Hepatocyte (in vitro differentiated cells): Measurements from ENCODE around the gene TTR. TPM values are rescaled to one million over a fixed set of nuclear protein-coding genes. Genes with fewer than 3 reads are reported as not detected.

Source experiments
- DNase-seq: peaks from one replicate; pipeline ENCODE4 v3.0.0-alpha.2; 2016; ENCODE audit warnings: low spot score
- H2AFZ ChIP-seq: fragments of 200-600 bp; sonication (generic); 2 replicates; pipeline ENCODE4 v1.6.0; 2016; ENCODE audit warnings: antibody characterized with exemption, mild to moderate bottlenecking
- H3K27ac ChIP-seq: fragments of 200-600 bp; sonication (generic); 2 replicates; pipeline ENCODE4 v1.5.1; 2016; ENCODE audit warnings: mild to moderate bottlenecking
- H3K27me3 ChIP-seq: fragments of 200-600 bp; sonication (generic); 2 replicates; pipeline ENCODE4 v1.6.1; 2016
- H3K36me3 ChIP-seq: fragments of 200-600 bp; sonication (generic); replicated peaks from 2 replicates; pipeline ENCODE4 v1.5.1; 2016; ENCODE audit warnings: low read depth; ENCODE audit not compliant: insufficient read depth
- H3K4me1 ChIP-seq: fragments of 200-600 bp; sonication (generic); 2 replicates; pipeline ENCODE4 v1.5.1; 2016; ENCODE audit warnings: mild to moderate bottlenecking, moderate library complexity; ENCODE audit not compliant: insufficient read depth
- H3K4me2 ChIP-seq: fragments of 200-600 bp; sonication (generic); 2 replicates; pipeline ENCODE4 v1.6.0; 2016
- H3K4me3 ChIP-seq: fragments of 200-600 bp; sonication (generic); 2 replicates; pipeline ENCODE4 v1.5.1; 2016; ENCODE audit warnings: mild to moderate bottlenecking
- H3K79me2 ChIP-seq: fragments of 200-600 bp; sonication (generic); 2 replicates; pipeline ENCODE4 v1.6.0; 2017; ENCODE audit warnings: mild to moderate bottlenecking
- H3K9me2 ChIP-seq: fragments of 200-600 bp; sonication (generic); replicated peaks from 2 replicates; pipeline ENCODE4 v1.6.0; 2017; ENCODE audit warnings: mild to moderate bottlenecking; ENCODE audit not compliant: insufficient read depth
- H3K9me3 ChIP-seq: fragments of 200-600 bp; sonication (generic); 2 replicates; pipeline ENCODE4 v1.5.1; 2016; ENCODE audit warnings: low read depth, mild to moderate bottlenecking
- H4K20me1 ChIP-seq: fragments of 200-600 bp; sonication (generic); 2 replicates; pipeline ENCODE4 v1.6.0; 2016; ENCODE audit warnings: mild to moderate bottlenecking; ENCODE audit not compliant: insufficient read depth, poor library complexity, severe bottlenecking
- CTCF ChIP-seq: fragments of 200-600 bp; sonication (generic); IDR thresholded peaks from 2 replicates; pipeline ENCODE4 v1.5.1; 2016; ENCODE audit warnings: antibody characterized with exemption, mild to moderate bottlenecking; ENCODE audit not compliant: poor library complexity
- EZH2 ChIP-seq: fragments of 200-600 bp; sonication (generic); IDR thresholded peaks from 2 replicates; pipeline ENCODE4 v1.6.1; 2016; ENCODE audit warnings: antibody characterized with exemption, mild to moderate bottlenecking, borderline replicate concordance
- EZH2phosphoT487 ChIP-seq: fragments of 200-600 bp; sonication (generic); IDR thresholded peaks from one replicate; pipeline ENCODE4 v1.6.1; 2018; ENCODE audit warnings: antibody characterized with exemption, mild to moderate bottlenecking, low read depth, moderate library complexity; ENCODE audit not compliant: unreplicated experiment, severe bottlenecking
- WGBS: methylation state at CpG from one replicate; pipeline ENCODE4 v1.1.6; 2016; ENCODE audit warnings: low lambda C conversion rate; ENCODE audit errors: missing lambda C conversion rate; 5-methylcytosine and 5-hydroxymethylcytosine counted together
- polyA plus RNA-seq: library from polyadenylated mRNA; unstranded; fragments of >200 nt; fragmentation: Nextera tagmentation; extraction: Ambion mirVana; gene quantifications from 2 replicates; pipeline ENCODE4 v1.2.1, GENCODE V29; 2016
- total RNA-seq: library from RNA; depleted of rRNA; stranded (reverse); fragments of >200 nt; gene quantifications from 2 replicates; pipeline ENCODE4 v1.2.3, GENCODE V29; 2014

The TTR gene
- total and polyA plus RNA-seq, 2 experiments from 2014 or later = 2,638 to 4,943 TPM

DNA sequence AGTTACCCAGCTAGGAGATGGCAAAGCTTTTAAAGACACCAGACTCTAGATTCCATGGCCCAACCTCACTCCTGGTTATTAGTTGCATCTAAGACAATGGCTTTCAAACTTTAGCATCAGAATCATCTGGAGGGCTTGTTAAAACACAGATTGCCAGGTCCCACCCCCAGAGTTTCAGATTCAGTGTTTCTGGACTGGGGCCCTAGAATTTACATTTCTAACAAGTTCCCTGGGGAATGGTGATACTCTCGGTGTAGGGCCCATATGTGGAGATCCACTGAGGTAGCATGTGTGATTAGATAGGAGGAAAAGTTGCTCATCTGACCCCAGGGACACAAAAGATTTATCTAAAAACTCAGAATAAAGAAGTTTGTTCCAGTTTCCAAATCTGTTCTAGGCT is 14.5 kb upstream of the TTR start:
- Histone ChIP-seq H3K9me3 (no peaks in the 10 kb centered on the region), H3K27ac (no peak overlapping the region), H3K79me2 (no peaks in the 10 kb centered on the region), H3K36me3 (no peaks in the 10 kb centered on the region), H3K27me3 (no peaks in the 10 kb centered on the region), H4K20me1 (no peaks in the 10 kb centered on the region), H3K9me2 (no peaks in the 10 kb centered on the region), H3K4me1 (peaks cover 4% of the 10 kb centered on the region), H2AFZ (no peak overlapping the region), H3K4me2 (no peak overlapping the region), H3K4me3 (no peak overlapping the region)
- DNase-seq = no peak
- TF ChIP-seq CTCF (no peak), EZH2phosphoT487 (no peak), EZH2 (no peak)
- 91% methylated on average over 1 of the region's 1 CpG for WGBS

GRCh38 chr18:31578126-31578525 is 13.6 kb upstream of the TTR start:
- Histone ChIP-seq H3K4me3 (no peak overlapping the region), H4K20me1 (no peaks in the 10 kb centered on the region), H3K36me3 (no peaks in the 10 kb centered on the region), H3K9me3 (no peaks in the 10 kb centered on the region), H3K27ac (no peak overlapping the region), H3K27me3 (no peaks in the 10 kb centered on the region), H2AFZ (no peak overlapping the region), H3K9me2 (no peaks in the 10 kb centered on the region), H3K4me1 (peaks cover 4% of the 10 kb centered on the region), H3K79me2 (no peaks in the 10 kb centered on the region), H3K4me2 (no peak overlapping the region)
- 96% methylated on average over 4 of the region's 4 CpGs for WGBS
- TF ChIP-seq CTCF = no peak
- no peak for TF ChIP-seq EZH2
- TF ChIP-seq EZH2phosphoT487 = no peak
- no peak for DNase-seq

GRCh38 chr18:31579375-31579774 is 12.3 kb upstream of the TTR start:
- Histone ChIP-seq H3K4me2 (no peak overlapping the region), H3K9me3 (no peaks in the 10 kb centered on the region), H3K27me3 (no peaks in the 10 kb centered on the region), H3K27ac (no peak overlapping the region), H3K4me1 (peaks cover 4% of the 10 kb centered on the region), H3K4me3 (no peak overlapping the region), H3K36me3 (no peaks in the 10 kb centered on the region), H3K9me2 (no peaks in the 10 kb centered on the region), H2AFZ (no peak overlapping the region), H3K79me2 (no peaks in the 10 kb centered on the region), H4K20me1 (no peaks in the 10 kb centered on the region)
- WGBS = 98% methylated on average over 2 of the region's 2 CpGs
- TF ChIP-seq CTCF = no peak
- no peak for TF ChIP-seq EZH2phosphoT487
- no peak for TF ChIP-seq EZH2
- no peak for DNase-seq
